ENCODE measurements around the gene CNTN4.

The CNTN4 gene

DNA sequence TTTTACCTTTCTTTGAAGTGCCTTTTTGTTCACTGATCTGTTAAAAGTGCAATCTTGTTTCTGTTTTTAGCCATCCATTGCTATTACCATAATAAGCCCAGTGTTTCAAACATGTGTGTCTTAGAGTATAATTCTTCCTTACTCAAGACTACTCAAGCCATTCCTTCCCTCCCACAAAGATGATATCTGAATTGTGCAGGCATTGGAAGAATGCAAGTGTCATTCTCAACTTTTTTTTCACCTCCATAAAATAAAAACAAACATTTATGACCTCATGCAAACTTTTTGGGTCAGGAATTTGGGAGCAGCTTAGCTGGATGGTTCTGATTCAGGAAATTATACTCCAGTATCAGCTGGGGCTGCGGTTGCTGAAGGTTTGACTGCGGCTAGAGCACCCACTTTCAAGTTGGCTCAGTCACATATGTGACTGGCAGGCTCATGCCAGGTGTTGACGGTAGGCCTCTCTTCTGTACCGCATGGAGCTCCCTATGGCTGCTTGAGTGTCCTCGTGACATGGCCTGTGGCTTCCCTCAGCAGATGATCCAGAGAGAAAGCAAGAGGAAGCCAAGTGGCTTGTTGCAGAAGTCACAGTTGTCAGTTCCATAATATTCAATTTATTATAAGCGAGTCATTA, 490.8 kb downstream of the CNTN4 start:
- no peak for DNase-seq (ENCODE audit: low read depth, low spot score)

GRCh38 chr3:2595486-2595885, 496.8 kb downstream of the CNTN4 start:
- no peak for DNase-seq (ENCODE audit: low read depth, low spot score)

GRCh38 chr3:2597615-2598014, 498.9 kb downstream of the CNTN4 start:
- DNase-seq (ENCODE audit: low read depth, low spot score), result no peak

GRCh38 chr3:2599471-2599870, 500.8 kb downstream of the CNTN4 start:
- no peak for DNase-seq (ENCODE audit: low read depth, low spot score)

DNA sequence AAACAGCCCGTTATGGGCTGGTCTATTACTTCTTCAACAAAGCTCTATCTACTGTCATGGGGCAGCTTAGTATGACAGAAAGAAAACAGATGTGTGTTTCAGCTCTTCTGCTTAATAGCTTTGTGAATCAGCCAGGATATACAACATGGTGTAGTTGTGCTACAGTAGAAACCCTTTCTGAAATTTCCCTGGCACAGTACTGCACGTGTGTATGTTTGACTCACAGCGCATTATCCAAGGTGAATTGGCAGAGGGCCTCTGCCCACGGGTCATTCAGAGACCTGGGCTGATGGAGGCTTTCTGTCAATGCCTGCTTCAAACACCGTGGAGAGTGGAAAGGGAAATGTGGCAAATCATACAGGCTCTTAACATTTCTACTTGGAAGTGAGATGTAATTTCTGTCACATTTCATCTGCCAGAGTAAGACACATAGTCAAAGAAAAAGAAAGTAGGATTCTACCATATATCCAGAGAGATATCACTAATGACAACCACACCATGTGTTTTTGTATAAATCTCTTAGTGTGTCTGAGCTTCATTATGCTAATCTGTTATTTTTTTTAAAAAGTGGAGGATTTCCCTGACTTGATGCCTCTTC, 505.1 kb downstream of the CNTN4 start:
- no peak for DNase-seq (ENCODE audit: low read depth, low spot score)

GRCh38 chr3:2614578-2614977, 515.9 kb downstream of the CNTN4 start:
- no peak for DNase-seq (ENCODE audit: low read depth, low spot score)

DNA sequence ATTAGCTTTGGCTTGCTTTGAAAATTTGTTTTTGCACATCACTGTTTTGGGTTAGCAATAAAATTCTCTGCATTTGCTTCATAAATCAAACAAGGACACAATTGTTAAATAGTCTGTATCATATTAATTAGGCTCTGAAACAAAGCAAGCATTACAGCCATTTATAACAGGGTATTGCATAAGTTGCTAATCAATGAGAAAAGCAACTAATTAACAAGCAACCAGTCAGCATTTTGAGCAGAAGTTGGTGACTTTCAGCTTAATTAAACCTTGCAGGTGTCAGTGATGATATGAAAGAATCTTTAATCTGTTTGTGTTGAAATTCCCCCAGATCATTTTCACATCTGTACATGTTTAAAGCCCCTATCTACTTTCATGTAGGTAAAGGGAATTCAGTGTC, 516.4 kb downstream of the CNTN4 start:
- no peak for DNase-seq (ENCODE audit: low read depth, low spot score)

DNA sequence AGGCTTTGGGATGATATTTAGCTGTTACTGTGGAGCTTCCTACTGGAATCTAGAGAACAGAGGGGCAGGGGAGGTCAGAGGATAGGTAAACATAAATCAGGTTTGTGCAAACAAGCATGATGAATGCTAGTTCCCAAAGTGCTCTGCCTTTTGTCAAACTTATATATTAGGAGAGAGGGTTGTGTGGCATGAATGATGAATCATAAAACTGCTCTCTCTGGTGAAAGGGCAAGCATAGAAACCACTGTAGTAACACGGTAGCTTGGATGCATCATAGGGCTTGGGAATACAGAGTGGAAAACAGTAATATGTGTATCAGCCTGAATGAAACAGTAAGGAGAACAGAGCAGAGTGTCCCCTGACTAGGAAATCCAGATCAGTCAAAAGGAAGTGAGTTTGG, 524.8 kb downstream of the CNTN4 start:
- DNase-seq (ENCODE audit: low read depth, low spot score), result no peak

GRCh38 chr3:2628117-2628516, 529.5 kb downstream of the CNTN4 start:
- no peak for DNase-seq (ENCODE audit: low read depth, low spot score)

DNA sequence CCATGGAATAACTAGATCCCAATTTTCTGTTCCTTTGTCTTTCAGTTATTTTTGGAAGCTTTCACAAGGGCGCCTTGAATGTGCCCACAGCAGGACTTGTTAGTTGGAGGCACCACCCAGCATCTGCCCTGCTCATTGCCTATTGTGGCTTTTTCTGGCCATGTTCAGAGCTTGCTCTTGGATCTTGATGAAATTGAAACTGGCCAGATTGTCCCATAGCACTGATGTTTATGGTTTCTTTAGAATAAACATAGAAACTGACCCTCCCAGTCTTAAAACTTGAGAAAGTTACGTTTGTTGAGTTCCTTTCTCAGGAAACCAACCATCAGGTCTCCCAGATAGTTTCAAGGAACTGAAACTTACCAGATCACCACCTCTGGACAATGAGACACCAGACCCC, 536.8 kb downstream of the CNTN4 start:
- DNase-seq (ENCODE audit: low read depth, low spot score), result no peak

- DNase-seq (ENCODE audit: low read depth, low spot score), result no peak
These were observed 544.9 kb downstream of the CNTN4 start for GRCh38 chr3:2643606-2644005.

- no peak for DNase-seq (ENCODE audit: low read depth, low spot score)
These were observed 546.3 kb downstream of the CNTN4 start for GRCh38 chr3:2645001-2645400.

DNA sequence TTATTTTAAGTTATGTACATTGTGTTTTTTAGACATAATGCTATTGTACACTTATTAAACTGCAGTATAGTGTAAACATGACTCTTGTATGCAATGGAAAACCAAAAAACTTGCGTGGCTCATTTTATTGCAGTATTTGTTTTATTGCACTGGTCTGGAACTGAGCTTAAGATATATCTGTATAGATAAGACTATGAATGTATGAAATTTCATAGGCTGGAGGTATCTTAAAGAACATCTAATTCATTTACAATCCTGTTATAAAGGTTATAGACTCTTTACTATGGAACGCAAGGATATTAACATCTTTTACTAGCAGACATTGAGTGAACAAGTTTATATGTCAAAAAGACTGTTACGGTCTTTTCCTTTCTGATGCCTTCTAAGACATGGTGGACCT, 552.1 kb downstream of the CNTN4 start:
- no peak for DNase-seq (ENCODE audit: low read depth, low spot score)

- no peak for DNase-seq (ENCODE audit: low read depth, low spot score)
These were observed 553.7 kb downstream of the CNTN4 start for GRCh38 chr3:2652386-2652785.

GRCh38 chr3:2653706-2654105, 555.0 kb downstream of the CNTN4 start:
- no peak for DNase-seq (ENCODE audit: low read depth, low spot score)

DNA sequence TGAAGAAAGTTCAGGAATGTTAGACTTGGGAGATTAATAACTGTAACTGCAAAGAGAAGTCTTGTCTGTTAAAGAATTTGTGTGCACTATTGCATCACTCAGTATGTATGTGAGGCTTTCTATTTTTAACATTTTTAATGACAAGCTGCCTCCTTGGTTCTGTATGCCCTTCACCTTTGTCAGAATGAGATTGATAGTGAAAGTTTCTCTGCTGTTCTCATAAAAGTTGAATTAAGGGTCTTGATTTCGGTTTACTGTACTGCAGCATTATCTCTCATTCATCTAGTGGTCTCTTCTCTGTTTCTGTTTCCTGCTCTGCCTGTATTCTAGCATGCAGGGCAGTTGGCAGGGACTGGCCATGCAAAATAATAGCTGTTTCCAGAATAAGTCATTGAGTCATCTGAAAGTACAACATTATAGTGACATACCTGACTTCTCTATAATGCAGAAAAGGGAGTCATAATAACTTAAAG, 556.6 kb downstream of the CNTN4 start:
- DNase-seq (ENCODE audit: low read depth, low spot score), result no peak

DNA sequence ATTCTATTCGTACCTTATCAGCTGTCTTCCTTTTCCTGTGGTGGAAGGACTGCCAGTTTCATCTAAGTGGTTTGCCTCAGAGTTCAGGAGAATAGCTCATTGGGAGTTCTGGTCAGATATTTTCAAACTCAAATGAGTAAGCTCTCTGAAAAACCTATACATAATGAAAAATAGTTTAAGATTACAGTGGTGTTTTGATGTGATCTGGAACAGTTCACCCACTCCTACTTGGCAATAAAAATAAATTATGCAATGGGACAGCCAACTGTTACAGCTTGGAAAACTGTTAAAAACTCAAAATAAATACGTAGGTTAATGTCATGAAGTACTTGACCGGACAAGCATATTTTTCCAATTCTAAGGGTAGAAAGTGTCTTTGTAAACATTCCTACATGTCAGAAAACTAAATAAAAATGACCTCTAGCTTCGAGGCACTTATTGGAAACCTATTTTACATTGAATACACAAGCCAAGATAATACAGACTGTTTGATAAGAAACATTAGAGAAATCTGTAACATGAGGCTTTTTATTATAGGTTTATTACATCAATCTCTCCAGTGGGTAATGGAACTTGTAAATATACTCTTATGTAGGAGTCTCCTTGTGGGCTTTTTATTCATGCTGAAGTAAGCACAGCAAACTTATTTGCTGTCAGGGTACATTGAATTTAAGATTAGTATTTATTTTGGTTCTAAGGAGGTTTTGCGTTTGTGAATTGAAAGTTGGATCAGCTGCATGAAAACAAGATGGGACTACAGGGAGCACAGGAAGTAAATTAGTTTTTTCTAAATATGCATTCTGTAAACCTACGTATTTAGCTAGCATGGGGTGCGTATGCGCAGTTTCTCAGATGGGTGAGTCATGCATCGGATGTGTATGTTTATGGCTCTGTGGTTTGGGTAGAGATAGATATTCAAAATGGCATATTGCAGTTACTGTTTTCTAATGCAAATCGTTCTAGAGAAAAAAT, 558.4 kb downstream of the CNTN4 start:
- DNase-seq (ENCODE audit: low read depth, low spot score), result no peak

GRCh38 chr3:2657971-2658370, 559.3 kb downstream of the CNTN4 start:
- DNase-seq (ENCODE audit: low read depth, low spot score), result no peak

DNA sequence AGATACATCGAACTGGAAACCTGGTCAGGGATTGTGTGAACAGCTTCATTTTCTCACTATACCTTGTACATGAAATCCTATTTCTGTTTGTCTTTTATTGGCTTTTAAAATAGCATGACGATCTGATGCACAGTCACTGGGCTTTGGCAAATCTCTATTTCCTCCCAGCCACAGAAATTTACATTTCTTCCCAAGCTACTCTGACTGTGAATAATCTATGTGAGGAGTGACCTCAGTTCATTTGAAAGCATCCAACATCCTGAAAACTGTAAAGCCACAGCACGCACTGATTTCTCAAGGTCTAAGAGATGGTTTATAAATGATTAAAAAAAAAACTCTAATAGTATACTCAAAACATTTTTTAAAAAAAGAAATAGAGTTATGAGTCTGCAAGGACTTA, 561.2 kb downstream of the CNTN4 start:
- DNase-seq (ENCODE audit: low read depth, low spot score), result no peak

DNA sequence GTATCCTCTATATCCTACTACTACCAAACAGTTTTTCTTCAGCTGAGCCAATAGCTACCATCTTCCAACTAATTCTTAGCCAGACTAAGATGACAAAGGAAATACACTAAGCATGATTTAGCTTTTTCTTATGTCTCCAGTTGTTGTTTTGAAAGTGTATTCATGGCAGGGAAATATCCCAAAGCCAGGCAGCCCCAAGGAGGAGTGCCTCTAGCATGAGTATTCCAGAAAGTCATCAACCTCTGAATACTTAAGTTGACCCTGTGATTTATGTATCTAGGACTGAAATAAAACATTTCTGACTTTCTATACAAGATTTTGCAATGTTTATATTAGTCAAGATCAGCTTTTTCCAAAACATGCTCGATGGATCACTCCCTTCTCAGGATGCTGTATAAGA, 562.4 kb downstream of the CNTN4 start:
- DNase-seq (ENCODE audit: low read depth, low spot score), result no peak

- DNase-seq (ENCODE audit: low read depth, low spot score), result no peak
These were observed 578.8 kb downstream of the CNTN4 start for GRCh38 chr3:2677501-2677900.

DNA sequence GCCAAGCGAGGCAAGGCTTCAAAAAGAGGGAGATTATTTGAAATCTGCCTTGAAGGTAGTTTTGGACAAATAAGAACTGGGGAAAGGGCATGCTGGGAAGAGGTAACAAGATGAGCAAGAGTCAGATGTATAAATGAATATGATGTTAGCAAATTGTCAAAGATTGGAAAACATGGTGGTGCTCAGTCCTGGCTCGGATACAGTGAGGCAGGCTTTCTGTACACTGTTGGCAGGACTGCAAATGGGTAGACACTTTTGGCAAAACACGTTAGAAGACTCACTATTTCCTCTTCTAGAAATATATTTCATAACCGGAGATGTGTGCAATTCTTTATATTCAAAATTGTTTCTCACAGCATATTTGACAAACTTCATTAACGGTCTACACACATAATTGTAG, 581.6 kb downstream of the CNTN4 start:
- no peak for DNase-seq (ENCODE audit: low read depth, low spot score)

DNA sequence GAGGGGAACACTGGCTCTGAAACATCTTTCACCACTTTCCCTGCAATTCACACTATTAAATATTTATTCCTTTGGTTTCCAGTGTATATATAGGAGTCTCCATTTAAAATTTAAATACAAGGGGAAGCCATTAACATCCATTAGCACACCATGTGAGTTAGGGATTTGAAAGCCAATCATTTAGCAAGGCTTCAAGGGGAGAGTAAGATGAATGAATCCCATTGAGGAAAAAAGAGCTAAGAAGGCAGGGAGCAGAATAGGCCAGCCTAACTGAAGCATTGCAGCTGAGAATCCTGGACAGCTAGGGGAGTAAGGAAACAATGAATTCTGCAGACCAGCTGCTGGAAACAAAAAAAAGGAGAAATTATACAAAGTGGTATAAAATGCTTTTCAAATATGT, 585.4 kb downstream of the CNTN4 start:
- DNase-seq (ENCODE audit: low read depth, low spot score), result no peak
